Breast epithelium (tissue), 4 donors: ENCODE data around the gene ZNF695. TPM values are rescaled to one million over a fixed set of nuclear protein-coding genes. Genes with fewer than 3 reads are reported as not detected.

Experiments
- DNase-seq, 2 donors: peaks; one replicate each; pipeline ENCODE4 v3.0.0-alpha.2; 2019; ENCODE audit warnings: low spot score in 2 of 2
- H3K27ac ChIP-seq, 2 donors: fragments of 200-600 bp; sonication (generic) in 1 of 2; one replicate each; pipeline ENCODE4 v1.5.1; 2016 to 2019; ENCODE audit warnings: mild to moderate bottlenecking in 1 of 2
- H3K27me3 ChIP-seq, 2 donors: fragments of 200-600 bp; sonication (generic) in 1 of 2; one replicate each; pipeline versions ENCODE4 v1.5.1 to v1.6.0; 2017 to 2019; ENCODE audit warnings: control low read depth in 1 of 2, mild to moderate bottlenecking in 1 of 2
- H3K36me3 ChIP-seq: fragments of 200-600 bp; one replicate; pipeline ENCODE4 v1.5.1; 2019
- H3K4me1 ChIP-seq, 2 donors: fragments of 200-600 bp; sonication (generic); one replicate each; pipeline ENCODE4 v1.5.1; 2016 to 2019; ENCODE audit warnings: control low read depth in 1 of 2
- H3K4me3 ChIP-seq, 3 donors: fragments of 200-600 bp; sonication (generic); 1 replicate in 2 of 3; 2 replicates in 1 of 3; pipeline ENCODE4 v1.5.1; 2016 to 2019; ENCODE audit warnings: mild to moderate bottlenecking in 3 of 3, moderate library complexity in 2 of 3
- H3K9me3 ChIP-seq, 2 donors: fragments of 200-600 bp; sonication (generic) in 1 of 2; one replicate each; pipeline ENCODE4 v1.5.1; 2016 to 2019; ENCODE audit warnings: control low read depth in 1 of 2
- CTCF ChIP-seq, 3 donors: fragments of 450-650 bp; IDR thresholded peaks; one replicate each; pipeline ENCODE4 v1.5.1; 2016 to 2017; ENCODE audit warnings: antibody characterized with exemption in 3 of 3, mild to moderate bottlenecking in 3 of 3, moderate library complexity in 3 of 3
- POLR2A ChIP-seq: fragments of 450-650 bp; IDR thresholded peaks from one replicate; pipeline ENCODE4 v1.6.1; 2016; ENCODE audit warnings: antibody characterized with exemption, mild to moderate bottlenecking, moderate library complexity
- POLR2AphosphoS5 ChIP-seq, 3 donors: sonication (generic); formaldehyde crosslinking; IDR thresholded peaks; one replicate each; pipeline ENCODE4 v1.6.1; 2017; ENCODE audit warnings: antibody characterized with exemption in 3 of 3
- intact Hi-C: fragments of 100-400 bp; cut with DNase I; formaldehyde crosslinking; loops from one replicate; pipeline ENCODE4 v1.15.1; 2023; ENCODE audit warnings: low total_unique reads
- total RNA-seq, 3 donors: library from RNA; depleted of rRNA; stranded (reverse); fragments of >200 nt; gene quantifications; one replicate each; pipeline ENCODE4 v1.1.0, GENCODE V29; 2016

The ZNF695 gene
- total RNA-seq, 3 donors from 2014 or later = 1.0 to 1.1 TPM; not detected in 1

GRCh38 chr1:246989901-246990300 lies 18.0 kb downstream of the ZNF695 start:
- Histone ChIP-seq H3K9me3 (peaks cover 54 to 88% of the 10 kb centered on the region in 2 donors), H3K4me1 (no peaks in the 10 kb centered on the region), H3K27me3 (no peaks in the 10 kb centered on the region), H3K27ac (no peak overlapping the region), H3K4me3 (no peak overlapping the region), H3K36me3 (no peaks in the 10 kb centered on the region)
- no peak for TF ChIP-seq POLR2AphosphoS5 (IDR thresholded peaks at IDR 0.05)
- TF ChIP-seq POLR2A = no peak
- TF ChIP-seq CTCF (IDR thresholded peaks at IDR 0.05) = no peak
- no peak for DNase-seq
- intact Hi-C loops = no loop called here

- DNase-seq = no peak
- TF ChIP-seq POLR2A = no peak
- no peak for TF ChIP-seq POLR2AphosphoS5 (IDR thresholded peaks at IDR 0.05)
- no peak for TF ChIP-seq CTCF (IDR thresholded peaks at IDR 0.05)
- no peaks in the 10 kb centered on the region for H3K4me1 ChIP-seq
- H3K9me3 ChIP-seq = peaks cover 64 to 93% of the 10 kb centered on the region in 2 donors
- intact Hi-C loops = no loop called here
- H3K27me3 ChIP-seq = no peaks in the 10 kb centered on the region
- H3K27ac ChIP-seq = no peak overlapping the region
- H3K4me3 ChIP-seq = no peak overlapping the region
- no peaks in the 10 kb centered on the region for H3K36me3 ChIP-seq
Observed at GRCh38 chr1:246988316-246988715, 19.5 kb downstream of the ZNF695 start.

- no peak for DNase-seq
- Histone ChIP-seq H3K9me3 (peaks cover 68 to 94% of the 10 kb centered on the region in 2 donors), H3K4me3 (no peak overlapping the region), H3K36me3 (no peaks in the 10 kb centered on the region), H3K27ac (no peak overlapping the region), H3K4me1 (no peaks in the 10 kb centered on the region), H3K27me3 (no peaks in the 10 kb centered on the region)
- TF ChIP-seq POLR2AphosphoS5 (IDR thresholded peaks at IDR 0.05) (no peak), POLR2A (no peak), CTCF (IDR thresholded peaks at IDR 0.05) (no peak)
- intact Hi-C loops = no loop called here
Observed at GRCh38 chr1:246987083-246987690, 20.7 kb downstream of the ZNF695 start.

DNA sequence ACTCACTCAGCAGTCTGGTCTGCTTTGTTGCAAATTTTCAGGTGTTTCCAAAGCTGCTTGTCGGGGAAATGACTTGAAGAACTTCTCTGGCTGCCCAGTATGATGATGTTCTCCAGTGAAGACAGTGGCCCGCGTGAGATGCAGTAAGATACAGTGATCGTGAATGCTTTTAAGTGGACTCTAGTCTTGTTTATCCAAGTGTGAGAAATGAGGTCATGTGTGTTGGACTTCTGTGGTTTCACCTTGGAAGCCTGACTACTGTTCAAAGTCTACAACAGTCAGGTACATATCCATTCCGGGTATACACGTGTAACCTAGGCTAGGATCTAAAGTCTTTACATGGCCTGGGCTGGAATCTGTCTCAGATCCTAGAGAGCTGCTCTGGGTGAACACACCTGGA lies 29.1 kb downstream of the ZNF695 start:
- H3K27me3 ChIP-seq = no peaks in the 10 kb centered on the region
- peaks cover 25 to 60% of the 10 kb centered on the region in 2 donors for H3K9me3 ChIP-seq
- no peak overlapping the region for H3K4me3 ChIP-seq
- intact Hi-C loops = no loop called here
- TF ChIP-seq POLR2AphosphoS5 (IDR thresholded peaks at IDR 0.05) (no peak), POLR2A (no peak)
- H3K36me3 ChIP-seq = no peaks in the 10 kb centered on the region
- H3K4me1 ChIP-seq = no peaks in the 10 kb centered on the region
- no peak for DNase-seq
- H3K27ac ChIP-seq = no peak overlapping the region

DNA sequence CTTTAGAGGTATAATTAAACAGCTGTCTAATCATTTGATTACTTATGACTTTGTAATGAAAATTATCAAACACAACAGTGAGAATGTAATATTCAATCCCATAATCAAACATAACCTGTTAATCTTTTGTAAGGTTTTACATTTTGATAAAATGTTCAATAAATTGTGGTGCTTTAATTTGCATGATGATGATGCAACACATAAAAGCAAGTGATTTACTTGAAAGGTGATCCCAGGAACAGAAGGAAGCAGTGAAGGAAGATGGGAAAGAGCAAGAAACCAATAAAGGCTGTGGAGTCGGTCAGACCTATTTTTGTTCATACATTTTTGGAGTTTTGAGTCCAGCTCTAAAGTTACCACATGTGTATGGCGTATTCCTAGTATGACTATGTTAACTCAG lies 29.6 kb downstream of the ZNF695 start:
- intact Hi-C loops = no loop called here
- Histone ChIP-seq H3K27me3 (no peaks in the 10 kb centered on the region), H3K27ac (no peak overlapping the region), H3K9me3 (peaks cover 20 to 57% of the 10 kb centered on the region in 2 donors), H3K4me1 (no peaks in the 10 kb centered on the region), H3K36me3 (no peaks in the 10 kb centered on the region), H3K4me3 (no peak overlapping the region)
- DNase-seq = no peak
- no peak for TF ChIP-seq POLR2AphosphoS5 (IDR thresholded peaks at IDR 0.05)

DNA sequence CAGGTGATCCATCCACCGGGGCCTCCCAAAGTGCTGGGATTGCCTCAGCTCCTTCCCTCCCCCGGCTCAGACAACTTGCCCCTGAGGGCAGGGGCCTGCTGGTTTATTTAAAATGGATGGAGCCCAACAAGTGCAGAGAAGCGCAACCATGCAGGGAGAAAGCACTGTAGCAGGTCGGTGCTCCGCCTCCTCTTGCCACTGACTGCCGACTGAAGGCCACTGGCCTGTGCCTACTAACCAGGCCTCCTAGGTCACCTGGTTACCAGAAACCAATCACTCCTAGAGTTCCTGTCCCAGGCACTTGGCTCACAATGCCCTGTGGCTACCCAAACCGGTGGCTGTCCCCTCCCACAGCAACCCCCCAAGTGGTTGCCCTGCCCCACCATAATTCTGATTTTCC lies 35.9 kb downstream of the ZNF695 start:
- no peak for TF ChIP-seq POLR2A
- TF ChIP-seq POLR2AphosphoS5 (IDR thresholded peaks at IDR 0.05) = no peak
- TF ChIP-seq CTCF (IDR thresholded peaks at IDR 0.05) = no peak
- no peak overlapping the region for H3K4me3 ChIP-seq
- H3K27ac ChIP-seq = no peak overlapping the region
- no peaks in the 10 kb centered on the region for H3K4me1 ChIP-seq
- intact Hi-C loops = no loop called here
- H3K9me3 ChIP-seq = peaks cover 10 to 55% of the 10 kb centered on the region in 2 donors
- no peak for DNase-seq
- no peaks in the 10 kb centered on the region for H3K36me3 ChIP-seq
- H3K27me3 ChIP-seq = no peaks in the 10 kb centered on the region
